Activated CD4-positive, alpha-beta memory T cell treated with anti-CD3 and anti-CD28 coated beads for 36 hours (primary cell): Measurements from ENCODE around the gene PCGF3. TPM values are rescaled to one million over a fixed set of nuclear protein-coding genes. Genes with fewer than 3 reads are reported as not detected.

Experiments used
- CTCF ChIA-PET: fragments of 350-600 bp; sonication (Branson Sonifier 250); formaldehyde crosslinking; loops from one replicate; lab custom pipeline; 2021; ENCODE audit warnings: antibody characterized with exemption, inconsistent platforms; lab: Charles Lee
- POLR2A ChIA-PET: fragments of 350-600 bp; sonication (Branson Sonifier 250); formaldehyde crosslinking; loops from one replicate; lab custom pipeline; 2021; ENCODE audit warnings: antibody characterized with exemption; lab: Charles Lee
- DNase-seq: peaks from one replicate; pipeline ENCODE4 v3.0.0-alpha.2; 2020
- H3K27ac Mint-ChIP-seq: one replicate; pipeline ENCODE4 v1.8.0; 2021; ENCODE audit warnings: mixed read lengths
- H3K27me3 Mint-ChIP-seq: one replicate; pipeline ENCODE4 v1.8.0; 2021; ENCODE audit warnings: mixed read lengths
- H3K36me3 Mint-ChIP-seq: one replicate; pipeline ENCODE4 v1.8.0; 2021; ENCODE audit warnings: mixed read lengths
- H3K4me1 Mint-ChIP-seq: one replicate; pipeline ENCODE4 v1.8.0; 2021; ENCODE audit warnings: low read depth, mixed read lengths
- H3K4me3 Mint-ChIP-seq: one replicate; pipeline ENCODE4 v1.8.0; 2021; ENCODE audit warnings: mild to moderate bottlenecking, mixed read lengths
- H3K9me3 Mint-ChIP-seq: one replicate; pipeline ENCODE4 v1.8.0; 2021; ENCODE audit warnings: mixed read lengths
- intact Hi-C: fragments of 100-400 bp; cut with micrococcal nuclease; formaldehyde crosslinking; loops from one replicate; pipeline ENCODE4 v1.15.1; 2023
- total RNA-seq, 2 experiments: library from RNA; stranded (reverse); gene quantifications; one replicate each; pipeline ENCODE4 v1.2.3, GENCODE V29; 2021

Gene PCGF3
- total RNA-seq, 2 experiments from 2014 or later, result 27.8 to 29.3 TPM

GRCh38 chr4:761739-762138 lies 56.1 kb downstream of the PCGF3 start:
- Mint-ChIP-seq H3K27ac (no peak overlapping the region), H3K4me1 (peaks cover 31% of the 10 kb centered on the region), H3K9me3 (peaks cover 4% of the 10 kb centered on the region), H3K27me3 (no peaks in the 10 kb centered on the region), H3K4me3 (no peak overlapping the region), H3K36me3 (peaks cover 30% of the 10 kb centered on the region)
- DNase-seq, result no peak
- intact Hi-C loops, result no loop called here
- CTCF ChIA-PET, result no interaction called here
- POLR2A ChIA-PET, result no interaction called here

- peak overlapping the region; percentile 35 for H3K27ac Mint-ChIP-seq
- H3K36me3 Mint-ChIP-seq, result peaks cover 37% of the 10 kb centered on the region
- no peaks in the 10 kb centered on the region for H3K27me3 Mint-ChIP-seq
- peaks cover 4% of the 10 kb centered on the region for H3K9me3 Mint-ChIP-seq
- ChIA-PET CTCF (no interaction called here), POLR2A (no interaction called here)
- intact Hi-C loops, result no loop called here
- DNase-seq, result no peak
- no peak overlapping the region for H3K4me3 Mint-ChIP-seq
- H3K4me1 Mint-ChIP-seq, result peaks cover 31% of the 10 kb centered on the region
These were observed 56.9 kb downstream of the PCGF3 start for GRCh38 chr4:762211-763190.

DNA sequence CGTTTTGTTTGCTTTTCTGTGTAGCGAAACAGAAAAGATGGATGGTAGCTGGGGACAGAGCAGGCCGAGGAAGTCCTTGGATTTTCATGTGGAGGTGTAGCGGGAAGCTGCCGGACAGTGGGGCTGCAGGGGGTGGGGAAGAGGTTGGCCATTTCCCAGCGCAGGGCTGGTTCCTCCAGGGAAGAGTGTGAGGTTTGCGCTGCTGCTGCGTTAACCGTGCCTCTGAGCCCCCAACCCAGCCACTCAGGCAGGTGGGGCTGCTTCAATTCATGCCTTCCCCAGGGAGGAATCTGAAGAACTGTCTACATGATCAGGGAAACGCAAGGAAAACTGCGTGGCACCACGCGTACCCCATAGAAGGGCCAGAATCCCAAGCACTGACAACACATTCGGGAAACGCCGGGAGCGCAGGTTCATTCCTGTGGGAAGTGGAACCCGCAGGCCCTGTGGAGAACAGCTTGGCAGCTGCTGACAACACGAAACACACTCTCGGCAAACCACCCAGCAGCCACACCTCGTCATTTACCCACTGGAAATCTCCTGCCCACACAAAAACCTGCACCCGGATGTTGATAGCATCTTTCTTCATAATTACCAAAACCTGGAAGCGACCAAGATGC lies 57.7 kb downstream of the PCGF3 start:
- H3K36me3 Mint-ChIP-seq, result peaks cover 39% of the 10 kb centered on the region
- no peak overlapping the region for H3K4me3 Mint-ChIP-seq
- H3K27ac Mint-ChIP-seq, result no peak overlapping the region
- no peaks in the 10 kb centered on the region for H3K27me3 Mint-ChIP-seq
- peaks cover 4% of the 10 kb centered on the region for H3K9me3 Mint-ChIP-seq
- H3K4me1 Mint-ChIP-seq, result peaks cover 31% of the 10 kb centered on the region
- no peak for DNase-seq
- ChIA-PET CTCF (no interaction called here), POLR2A (no interaction called here)
- intact Hi-C loops, result no loop called here

- H3K27me3 Mint-ChIP-seq, result no peaks in the 10 kb centered on the region
- intact Hi-C loops, result no loop called here
- ChIA-PET CTCF (no interaction called here), POLR2A (no interaction called here)
- no peak overlapping the region for H3K27ac Mint-ChIP-seq
- peaks cover 31% of the 10 kb centered on the region for H3K4me1 Mint-ChIP-seq
- no peak for DNase-seq
- peaks cover 4% of the 10 kb centered on the region for H3K9me3 Mint-ChIP-seq
- H3K36me3 Mint-ChIP-seq, result peaks cover 39% of the 10 kb centered on the region
- H3K4me3 Mint-ChIP-seq, result no peak overlapping the region
These were observed 58.3 kb downstream of the PCGF3 start for GRCh38 chr4:763922-764321.

DNA sequence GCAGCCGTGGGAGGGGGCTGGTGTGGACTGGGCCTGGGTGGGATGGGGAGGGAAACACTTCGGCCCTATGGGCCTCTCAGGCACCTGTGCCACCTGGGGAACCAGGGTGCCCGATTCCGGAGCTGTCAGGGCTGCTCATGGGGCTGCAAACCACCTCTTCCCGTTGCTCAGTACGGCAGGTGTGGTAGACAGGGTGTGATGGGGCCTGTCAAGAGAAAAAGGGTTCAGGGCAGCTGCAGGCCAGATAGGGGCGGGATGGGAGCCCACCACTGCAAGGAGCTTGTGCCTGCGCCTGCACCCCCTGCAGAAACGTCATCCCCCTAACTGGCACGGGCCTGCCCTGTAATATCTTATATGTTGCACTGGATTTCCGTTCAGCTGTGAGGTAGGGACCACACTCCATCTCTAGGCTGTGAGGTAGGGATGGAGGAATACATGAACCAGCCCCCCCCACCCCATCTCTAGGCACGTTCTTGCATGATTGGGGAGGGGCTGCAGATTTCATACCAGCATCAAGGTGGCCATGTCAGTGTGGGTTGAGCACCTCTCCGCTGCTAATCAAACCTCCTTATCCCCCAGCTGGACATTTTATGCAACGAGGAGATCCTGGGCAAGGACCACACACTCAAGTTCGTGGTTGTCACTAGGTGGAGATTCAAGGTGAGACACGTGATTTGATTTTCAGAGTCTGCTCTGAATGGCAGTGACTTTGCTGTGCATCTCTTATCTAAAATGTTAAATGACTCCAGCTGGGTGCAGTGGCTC lies 59.0 kb downstream of the PCGF3 start:
- Mint-ChIP-seq H3K36me3 (peaks cover 42% of the 10 kb centered on the region), H3K27ac (peak overlapping the region; percentile 51), H3K4me1 (peaks cover 35% of the 10 kb centered on the region), H3K27me3 (no peaks in the 10 kb centered on the region), H3K9me3 (peaks cover 4% of the 10 kb centered on the region), H3K4me3 (no peak overlapping the region)
- ChIA-PET POLR2A (no interaction called here), CTCF (interaction anchor here (1.3 kb wide), 1 partner anchor 22 kb away, joined by 6 read pairs; no protein-coding TSS in a partner anchor)
- intact Hi-C loops, result no loop called here
- DNase-seq, result no peak

DNA sequence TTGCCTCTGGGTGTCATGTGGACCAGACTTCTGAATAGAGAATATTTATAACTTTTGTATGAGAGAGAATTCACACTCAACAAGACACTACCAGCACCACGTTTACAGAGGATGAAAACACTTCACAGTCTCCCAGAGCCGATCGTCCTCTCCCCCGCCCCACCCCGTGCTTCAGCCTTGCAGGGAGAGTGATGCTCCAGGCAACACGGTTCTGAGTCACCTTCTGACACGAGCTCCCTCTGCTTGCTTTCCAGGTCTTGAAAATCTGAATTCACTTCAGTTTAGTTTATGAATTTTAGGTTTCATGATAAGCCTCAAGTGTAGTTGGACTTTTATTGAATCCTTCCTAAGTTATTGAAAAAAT lies 60.5 kb downstream of the PCGF3 start:
- H3K36me3 Mint-ChIP-seq, result peaks cover 40% of the 10 kb centered on the region
- intact Hi-C loops, result no loop called here
- H3K27me3 Mint-ChIP-seq, result no peaks in the 10 kb centered on the region
- H3K27ac Mint-ChIP-seq, result no peak overlapping the region
- POLR2A ChIA-PET, result interaction anchor here (1.6 kb wide), 1 partner anchor 16 kb away, joined by 3 read pairs; no protein-coding TSS in a partner anchor
- peaks cover 34% of the 10 kb centered on the region for H3K4me1 Mint-ChIP-seq
- no peak overlapping the region for H3K4me3 Mint-ChIP-seq
- peaks cover 4% of the 10 kb centered on the region for H3K9me3 Mint-ChIP-seq
- DNase-seq, result no peak
- CTCF ChIA-PET, result interaction anchor here (2.1 kb wide), 1 partner anchor 24 kb away, joined by 9 read pairs; no protein-coding TSS in a partner anchor

- H3K27me3 Mint-ChIP-seq, result no peaks in the 10 kb centered on the region
- CTCF ChIA-PET, result interaction anchor here (2.1 kb wide), 1 partner anchor 24 kb away, joined by 9 read pairs; no protein-coding TSS in a partner anchor
- peaks cover 30% of the 10 kb centered on the region for H3K4me1 Mint-ChIP-seq
- intact Hi-C loops, result no loop called here
- no peak overlapping the region for H3K4me3 Mint-ChIP-seq
- H3K36me3 Mint-ChIP-seq, result peaks cover 37% of the 10 kb centered on the region
- no peak for DNase-seq
- peaks cover 4% of the 10 kb centered on the region for H3K9me3 Mint-ChIP-seq
- POLR2A ChIA-PET, result interaction anchor here (0.9 to 1.6 kb wide), 2 partner anchors 12 to 15 kb away, joined by 3 read pairs; no protein-coding TSS in a partner anchor
- H3K27ac Mint-ChIP-seq, result peak overlapping the region; percentile 15
These were observed 61.1 kb downstream of the PCGF3 start for GRCh38 chr4:766559-767283.

- Mint-ChIP-seq H3K27ac (no peak overlapping the region), H3K27me3 (no peaks in the 10 kb centered on the region), H3K4me1 (peaks cover 22% of the 10 kb centered on the region), H3K4me3 (no peak overlapping the region), H3K9me3 (peaks cover 4% of the 10 kb centered on the region), H3K36me3 (peaks cover 35% of the 10 kb centered on the region)
- POLR2A ChIA-PET, result interaction anchor here (1.2 kb wide), 1 partner anchor 11 kb away, joined by 4 read pairs; no protein-coding TSS in a partner anchor
- CTCF ChIA-PET, result interaction anchor here (1.4 to 2.1 kb wide), 2 partner anchors 26 kb away, joined by 4 to 9 read pairs; no protein-coding TSS in a partner anchor
- intact Hi-C loops, result no loop called here
- no peak for DNase-seq
These were observed 62.4 kb downstream of the PCGF3 start for GRCh38 chr4:768076-768475.

GRCh38 chr4:768995-769394 lies 63.4 kb downstream of the PCGF3 start:
- Mint-ChIP-seq H3K27me3 (no peaks in the 10 kb centered on the region), H3K27ac (no peak overlapping the region), H3K9me3 (peaks cover 4% of the 10 kb centered on the region), H3K36me3 (peaks cover 32% of the 10 kb centered on the region), H3K4me1 (peaks cover 17% of the 10 kb centered on the region), H3K4me3 (no peak overlapping the region)
- ChIA-PET CTCF (interaction anchor here (1.4 kb wide), 1 partner anchor 27 kb away, joined by 4 read pairs; no protein-coding TSS in a partner anchor), POLR2A (interaction anchor here (1.2 kb wide), 1 partner anchor 10 kb away, joined by 4 read pairs; no protein-coding TSS in a partner anchor)
- DNase-seq, result no peak
- intact Hi-C loops, result no loop called here

DNA sequence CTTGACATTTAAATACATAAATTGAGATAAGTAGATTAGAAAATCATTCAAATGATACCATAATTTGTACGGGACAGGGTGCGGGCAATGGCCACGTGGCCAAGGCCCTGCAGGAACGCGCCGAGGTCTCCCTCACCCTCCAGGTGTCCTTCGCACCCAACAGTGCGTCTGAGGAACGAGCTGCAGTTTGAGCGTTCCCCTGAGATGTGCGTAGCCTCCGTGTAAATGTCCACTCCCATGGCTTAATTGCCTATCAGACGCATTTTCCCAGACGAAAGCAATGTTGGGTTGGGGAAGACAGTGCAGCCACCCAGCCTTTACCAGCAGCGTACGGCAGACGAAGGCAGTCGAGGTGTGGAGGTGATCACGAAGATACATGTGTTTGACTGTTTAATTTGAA lies 63.9 kb downstream of the PCGF3 start:
- intact Hi-C loops, result no loop called here
- ChIA-PET CTCF (interaction anchor here (1.4 kb wide), 1 partner anchor 27 kb away, joined by 4 read pairs; no protein-coding TSS in a partner anchor), POLR2A (no interaction called here)
- Mint-ChIP-seq H3K36me3 (peaks cover 37% of the 10 kb centered on the region), H3K4me1 (peaks cover 22% of the 10 kb centered on the region), H3K27me3 (no peaks in the 10 kb centered on the region), H3K9me3 (peaks cover 4% of the 10 kb centered on the region), H3K4me3 (no peak overlapping the region), H3K27ac (no peak overlapping the region)
- no peak for DNase-seq

GRCh38 chr4:770022-770421 lies 64.4 kb downstream of the PCGF3 start:
- ChIA-PET CTCF (no interaction called here), POLR2A (no interaction called here)
- Mint-ChIP-seq H3K27me3 (no peaks in the 10 kb centered on the region), H3K27ac (peak overlapping the region; percentile 14), H3K4me3 (no peak overlapping the region), H3K4me1 (peaks cover 22% of the 10 kb centered on the region), H3K36me3 (peaks cover 37% of the 10 kb centered on the region), H3K9me3 (no peaks in the 10 kb centered on the region)
- intact Hi-C loops, result no loop called here
- DNase-seq, result no peak
